Transverse colon (tissue), 4 donors: ENCODE measurements around the gene HS3ST1.

Source experiments
- POLR2A ChIP-seq: fragments of 450-650 bp; IDR thresholded peaks from one replicate; pipeline ENCODE4 v1.6.1; 2016; ENCODE audit warnings: antibody characterized with exemption, mild to moderate bottlenecking, moderate library complexity
- POLR2AphosphoS5 ChIP-seq, 3 donors: sonication (generic); formaldehyde crosslinking; IDR thresholded peaks; one replicate each; pipeline ENCODE4 v1.6.1; 2016; ENCODE audit warnings: antibody characterized with exemption in 3 of 3
- TF ChIP-seq, protein P1 (sequence below), 5 experiments: fragments of 200-600 bp in 3 of 5; fragments of 450-650 bp in 2 of 5; sonication (generic) in 3 of 5; IDR thresholded peaks; 1 replicate in 2 of 5; 2 replicates in 3 of 5; pipeline ENCODE4 v1.5.1; 2016 to 2017; ENCODE audit warnings: antibody characterized with exemption in 5 of 5, inconsistent platforms in 3 of 5, mild to moderate bottlenecking in 2 of 5, moderate library complexity in 1 of 5

- TF ChIP-seq POLR2AphosphoS5 (IDR thresholded peaks at IDR 0.05), result peak; percentile 37 to 78 (median 76)
- peak; percentile 78 for TF ChIP-seq POLR2A
- TF ChIP-seq, protein P1, sequence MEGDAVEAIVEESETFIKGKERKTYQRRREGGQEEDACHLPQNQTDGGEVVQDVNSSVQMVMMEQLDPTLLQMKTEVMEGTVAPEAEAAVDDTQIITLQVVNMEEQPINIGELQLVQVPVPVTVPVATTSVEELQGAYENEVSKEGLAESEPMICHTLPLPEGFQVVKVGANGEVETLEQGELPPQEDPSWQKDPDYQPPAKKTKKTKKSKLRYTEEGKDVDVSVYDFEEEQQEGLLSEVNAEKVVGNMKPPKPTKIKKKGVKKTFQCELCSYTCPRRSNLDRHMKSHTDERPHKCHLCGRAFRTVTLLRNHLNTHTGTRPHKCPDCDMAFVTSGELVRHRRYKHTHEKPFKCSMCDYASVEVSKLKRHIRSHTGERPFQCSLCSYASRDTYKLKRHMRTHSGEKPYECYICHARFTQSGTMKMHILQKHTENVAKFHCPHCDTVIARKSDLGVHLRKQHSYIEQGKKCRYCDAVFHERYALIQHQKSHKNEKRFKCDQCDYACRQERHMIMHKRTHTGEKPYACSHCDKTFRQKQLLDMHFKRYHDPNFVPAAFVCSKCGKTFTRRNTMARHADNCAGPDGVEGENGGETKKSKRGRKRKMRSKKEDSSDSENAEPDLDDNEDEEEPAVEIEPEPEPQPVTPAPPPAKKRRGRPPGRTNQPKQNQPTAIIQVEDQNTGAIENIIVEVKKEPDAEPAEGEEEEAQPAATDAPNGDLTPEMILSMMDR (IDR thresholded peaks at IDR 0.05), result peak; percentile 59 to 89 (median 75)
Measured at GRCh38 chr4:11428899-11429698, 405 bp upstream of the HS3ST1 start.
